SK-N-SH treated with all-trans-retinoic acid at 6 μM for 48 hours (cell line): Measurements from ENCODE around the gene IL26.
A peak's percentile ranks its signal among the peaks of the same experiment; 100 is the strongest.
"Not testable (repeated sequence)": the region's sequence is repeated elsewhere in the genome, so short reads cannot be mapped to it uniquely, and the experiment has no call there.

ENCODE experiments used
- ATAC-seq: fragments of 200-7000 bp; cut with Tn5 transposase; 3 replicates; pipeline ENCODE4 v1.9.1; 2020; ENCODE audit warnings: mild to moderate bottlenecking, moderate library complexity
- ARNTL ChIP-seq: fragments of 450-650 bp; formaldehyde crosslinking; IDR thresholded peaks from 2 replicates; pipeline ENCODE4 v1.5.0; 2020; ENCODE audit warnings: low read depth, mild to moderate bottlenecking, moderate library complexity, borderline replicate concordance
- BACH2 ChIP-seq: fragments of 250-450 bp; sonication (Bioruptor Pico); IDR thresholded peaks from 2 replicates; pipeline ENCODE4 v1.9.0; 2021; ENCODE audit warnings: mild to moderate bottlenecking, borderline replicate concordance
- CSDC2 ChIP-seq: fragments of 250-450 bp; sonication (Bioruptor Pico); IDR thresholded peaks from 2 replicates; pipeline ENCODE4 v1.5.0; 2020; ENCODE audit warnings: mild to moderate bottlenecking, moderate library complexity
- ESRRG ChIP-seq: fragments of 250-450 bp; sonication (Bioruptor Pico); IDR thresholded peaks from 2 replicates; pipeline ENCODE4 v1.6.1; 2021; ENCODE audit warnings: mild to moderate bottlenecking
- GLIS3 ChIP-seq: fragments of 250-450 bp; sonication (Bioruptor Pico); IDR thresholded peaks from 2 replicates; pipeline ENCODE4 v1.5.0; 2020; ENCODE audit warnings: mild to moderate bottlenecking, moderate library complexity
- ISL1 ChIP-seq: fragments of 250-450 bp; sonication (Bioruptor Pico); IDR thresholded peaks from 2 replicates; pipeline ENCODE4 v2.1.2; 2022; ENCODE audit warnings: mild to moderate bottlenecking, moderate library complexity
- OSR1 ChIP-seq: fragments of 250-450 bp; sonication (Bioruptor Pico); IDR thresholded peaks from 2 replicates; pipeline ENCODE4 v1.8.0; 2022; ENCODE audit warnings: moderate library complexity, mild to moderate bottlenecking, inconsistent platforms
- PATZ1 ChIP-seq: fragments of 250-450 bp; sonication (Bioruptor Pico); IDR thresholded peaks from 2 replicates; pipeline ENCODE4 v1.8.0; 2020; ENCODE audit warnings: mild to moderate bottlenecking, moderate library complexity, borderline replicate concordance
- POU6F1 ChIP-seq: fragments of 250-450 bp; sonication (Bioruptor Pico); IDR thresholded peaks from 2 replicates; pipeline ENCODE4 v1.8.0; 2021; ENCODE audit warnings: low read depth, mild to moderate bottlenecking, moderate library complexity, borderline replicate concordance
- PPARA ChIP-seq: fragments of 250-450 bp; sonication (Bioruptor Pico); IDR thresholded peaks from 2 replicates; pipeline ENCODE4 v1.5.0; 2020; ENCODE audit warnings: mild to moderate bottlenecking, borderline replicate concordance
- RARB ChIP-seq: fragments of 250-450 bp; sonication (Bioruptor Pico); IDR thresholded peaks from 2 replicates; pipeline ENCODE4 v1.8.0; 2021; ENCODE audit warnings: mild to moderate bottlenecking, moderate library complexity
- SNAI2 ChIP-seq: fragments of 250-450 bp; sonication (Bioruptor Pico); IDR thresholded peaks from 2 replicates; pipeline ENCODE4 v1.5.0; 2020; ENCODE audit warnings: mild to moderate bottlenecking, moderate library complexity
- TCF4 ChIP-seq: fragments of 250-450 bp; sonication (Bioruptor Pico); IDR thresholded peaks from 2 replicates; pipeline ENCODE4 v1.8.0; 2021; ENCODE audit warnings: mild to moderate bottlenecking, moderate library complexity, borderline replicate concordance
- TOX ChIP-seq: fragments of 250-450 bp; sonication (Bioruptor Pico); IDR thresholded peaks from 2 replicates; pipeline ENCODE4 v1.8.0; 2021; ENCODE audit warnings: mild to moderate bottlenecking, moderate library complexity, borderline replicate concordance
- ZC3H10 ChIP-seq: fragments of 250-450 bp; sonication (Bioruptor Pico); IDR thresholded peaks from 2 replicates; pipeline ENCODE4 v1.5.1; 2021; ENCODE audit warnings: mild to moderate bottlenecking, moderate library complexity
- ZFP3 ChIP-seq: fragments of 250-450 bp; sonication (Bioruptor Pico); IDR thresholded peaks from 2 replicates; pipeline ENCODE4 v1.5.0; 2020; ENCODE audit warnings: mild to moderate bottlenecking, moderate library complexity
- ZFP30 ChIP-seq: fragments of 450-650 bp; formaldehyde crosslinking; IDR thresholded peaks from 2 replicates; pipeline ENCODE4 v1.5.0; 2022; ENCODE audit warnings: mild to moderate bottlenecking, moderate library complexity
- ZNF565 ChIP-seq: fragments of 450-650 bp; formaldehyde crosslinking; conservative IDR thresholded peaks from 2 replicates; pipeline ENCODE4 v1.5.0; 2020; ENCODE audit warnings: low read depth, mild to moderate bottlenecking, moderate library complexity
- ZNF70 ChIP-seq: fragments of 450-650 bp; formaldehyde crosslinking; IDR thresholded peaks from 2 replicates; pipeline ENCODE4 v1.5.0; 2020; ENCODE audit warnings: mild to moderate bottlenecking, moderate library complexity
- TF ChIP-seq, protein P1 (sequence below): fragments of 250-450 bp; sonication (Bioruptor Pico); IDR thresholded peaks from 2 replicates; pipeline ENCODE4 v1.5.1; 2021; ENCODE audit warnings: mild to moderate bottlenecking, moderate library complexity

IL26 gene

DNA sequence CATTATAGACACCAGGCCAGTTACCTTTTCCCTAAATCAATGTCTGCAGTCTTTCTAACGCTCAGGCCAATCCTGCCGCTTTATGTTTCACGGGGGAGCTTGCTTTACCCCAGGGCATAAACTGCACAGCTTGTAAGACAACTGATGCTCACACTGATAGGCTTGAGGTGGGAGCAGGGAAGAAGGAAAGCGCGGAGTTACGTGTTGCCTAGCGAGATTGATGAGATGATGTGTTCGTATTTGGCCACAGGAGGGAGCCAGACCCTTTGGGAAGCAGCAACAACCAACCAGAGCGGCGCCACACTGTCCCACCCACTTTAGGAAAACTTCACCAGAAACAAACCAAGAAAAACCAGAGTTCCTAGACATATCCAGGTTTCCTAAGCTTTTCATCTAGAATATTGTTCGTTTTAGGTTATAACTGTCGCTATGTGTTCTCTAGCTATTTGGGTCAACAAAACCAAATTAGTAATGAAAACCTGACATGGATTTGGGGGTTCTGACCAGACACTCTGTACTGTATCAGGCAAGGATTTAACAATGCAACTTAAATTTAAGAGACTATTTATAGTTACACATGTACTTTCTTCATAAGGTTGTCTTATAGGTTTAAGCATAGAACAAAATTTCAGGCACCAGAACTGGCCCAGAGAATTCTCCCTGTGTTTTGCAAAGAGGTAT lies 2.4 kb downstream of the IL26 start:
- TF ChIP-seq POU6F1 (no peak), BACH2 (no peak)
- ATAC-seq: peak; percentile 100

DNA sequence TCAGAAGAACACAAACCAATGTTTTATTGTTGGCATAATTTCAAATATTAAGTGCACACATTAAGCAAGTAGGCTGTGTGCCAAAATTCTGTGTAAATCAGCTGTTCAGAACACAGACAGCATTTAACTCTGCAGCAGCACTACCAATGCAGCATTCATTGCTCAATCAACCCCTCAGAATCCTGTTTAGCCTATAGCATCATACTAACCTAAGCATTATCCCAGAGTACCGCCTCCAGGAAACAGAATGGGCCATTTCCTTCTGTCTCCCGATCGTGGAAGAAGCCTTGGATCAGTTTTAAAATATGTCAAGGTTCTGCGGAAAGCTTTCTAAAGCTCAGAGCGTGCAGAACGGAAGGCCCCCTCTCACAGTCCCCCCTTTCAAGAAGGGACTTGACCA lies 3.3 kb downstream of the IL26 start:
- peak; percentile 38; the same call in 2 of the 3 replicates for ATAC-seq
- TF ChIP-seq OSR1 (CRISPR knock-in tag): no peak

- TF ChIP-seq ZNF565 (no peak), ESRRG (no peak), GLIS3 (CRISPR knock-in tag) (no peak), ISL1 (CRISPR knock-in tag) (no peak), ZFP3 (CRISPR knock-in tag) (no peak), CSDC2 (CRISPR knock-in tag) (no peak), ZC3H10 (CRISPR knock-in tag) (no peak), OSR1 (CRISPR knock-in tag) (no peak), RARB (CRISPR knock-in tag) (no peak), SNAI2 (no peak), TCF4 (CRISPR knock-in tag) (no peak)
- no peak for ATAC-seq
Measured at GRCh38 chr12:68221497-68221896, 4.1 kb downstream of the IL26 start.

GRCh38 chr12:68210875-68211274 lies 14.7 kb downstream of the IL26 start:
- ATAC-seq: no peak

GRCh38 chr12:68209048-68209728 lies 16.4 kb downstream of the IL26 start:
- ATAC-seq: not testable (repeated sequence)

More at GRCh38 chr12:68210875-68211274, 14.7 kb downstream of the IL26 start:
- TF ChIP-seq ZNF70 (CRISPR knock-in tag) (no peak), RARB (CRISPR knock-in tag) (no peak), PATZ1 (no peak), OSR1 (CRISPR knock-in tag) (no peak), SNAI2 (no peak), ISL1 (CRISPR knock-in tag) (no peak)

GRCh38 chr12:68207276-68207675 lies 18.3 kb downstream of the IL26 start:
- TF ChIP-seq TOX (CRISPR knock-in tag) (no peak), GLIS3 (CRISPR knock-in tag) (no peak), SNAI2 (no peak), ZNF565 (no peak), TCF4 (CRISPR knock-in tag) (no peak), PPARA (CRISPR knock-in tag) (no peak)
- TF ChIP-seq, protein P1, sequence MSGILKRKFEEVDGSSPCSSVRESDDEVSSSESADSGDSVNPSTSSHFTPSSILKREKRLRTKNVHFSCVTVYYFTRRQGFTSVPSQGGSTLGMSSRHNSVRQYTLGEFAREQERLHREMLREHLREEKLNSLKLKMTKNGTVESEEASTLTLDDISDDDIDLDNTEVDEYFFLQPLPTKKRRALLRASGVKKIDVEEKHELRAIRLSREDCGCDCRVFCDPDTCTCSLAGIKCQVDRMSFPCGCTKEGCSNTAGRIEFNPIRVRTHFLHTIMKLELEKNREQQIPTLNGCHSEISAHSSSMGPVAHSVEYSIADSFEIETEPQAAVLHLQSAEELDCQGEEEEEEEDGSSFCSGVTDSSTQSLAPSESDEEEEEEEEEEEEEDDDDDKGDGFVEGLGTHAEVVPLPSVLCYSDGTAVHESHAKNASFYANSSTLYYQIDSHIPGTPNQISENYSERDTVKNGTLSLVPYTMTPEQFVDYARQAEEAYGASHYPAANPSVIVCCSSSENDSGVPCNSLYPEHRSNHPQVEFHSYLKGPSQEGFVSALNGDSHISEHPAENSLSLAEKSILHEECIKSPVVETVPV (CRISPR knock-in tag): no peak

GRCh38 chr12:68206446-68206845 lies 19.2 kb downstream of the IL26 start:
- no peak for ATAC-seq
- TF ChIP-seq ISL1 (CRISPR knock-in tag): no peak
- TF ChIP-seq CSDC2 (CRISPR knock-in tag): no peak
- TF ChIP-seq PATZ1: no peak
- no peak for TF ChIP-seq ARNTL
- no peak for TF ChIP-seq ZNF565
- no peak for TF ChIP-seq ZNF70 (CRISPR knock-in tag)
- no peak for TF ChIP-seq ZFP30 (CRISPR knock-in tag)

More at GRCh38 chr12:68207276-68207675, 18.3 kb downstream of the IL26 start:
- ATAC-seq: no peak
